GM19023 (cell line): Measurements from ENCODE around the gene SELENOH.
A peak's percentile ranks its signal among the peaks of the same experiment; 100 is the strongest.

Source experiments
- ATAC-seq: cut with Tn5 transposase; IDR thresholded peaks from one replicate; pipeline ENCODE4 v1.9.1; 2021; ENCODE audit warnings: mild to moderate bottlenecking, moderate library complexity; ENCODE audit not compliant: unreplicated experiment

The SELENOH gene

GRCh38 chr11:57745206-57745605 lies 3.9 kb downstream of the SELENOH start:
- ATAC-seq, result no peak

DNA sequence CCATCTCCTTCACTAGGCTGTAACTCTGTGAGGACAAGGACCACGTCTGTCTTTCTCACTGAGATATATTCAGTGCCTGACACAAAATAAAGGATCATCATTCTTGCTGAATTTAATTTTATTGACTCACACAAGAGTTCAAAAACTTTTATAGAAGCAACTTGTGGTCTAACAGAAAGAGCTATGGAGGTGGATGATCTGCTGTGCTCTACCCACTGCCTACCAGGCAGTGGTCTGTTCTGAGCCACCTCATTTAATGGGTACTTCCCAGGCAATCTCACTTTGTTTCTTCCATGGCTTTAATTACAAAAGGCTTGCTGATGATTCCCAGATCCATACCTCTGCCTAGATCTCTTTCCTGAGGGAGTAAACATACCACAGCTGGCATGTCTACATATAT lies 5.6 kb downstream of the SELENOH start:
- no peak for ATAC-seq

DNA sequence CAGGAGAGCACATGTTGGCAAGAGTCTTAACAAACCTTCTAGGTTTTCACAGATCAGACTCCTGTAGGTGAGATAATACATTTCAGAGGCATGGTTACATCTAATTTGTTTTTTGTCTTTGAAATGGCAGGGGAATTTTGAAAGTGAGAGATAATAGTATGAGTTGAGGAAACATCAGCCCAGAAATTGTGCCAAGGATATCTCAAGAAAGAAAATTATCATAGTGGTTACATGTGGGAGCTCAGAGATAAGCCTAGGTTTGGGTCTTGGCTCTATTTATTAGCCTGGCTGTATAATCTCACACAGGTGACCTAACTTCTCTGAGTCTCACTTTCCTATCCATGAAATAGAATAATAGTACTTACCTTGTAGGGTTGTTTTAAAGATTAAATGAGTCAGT lies 9.9 kb downstream of the SELENOH start:
- no peak for ATAC-seq

DNA sequence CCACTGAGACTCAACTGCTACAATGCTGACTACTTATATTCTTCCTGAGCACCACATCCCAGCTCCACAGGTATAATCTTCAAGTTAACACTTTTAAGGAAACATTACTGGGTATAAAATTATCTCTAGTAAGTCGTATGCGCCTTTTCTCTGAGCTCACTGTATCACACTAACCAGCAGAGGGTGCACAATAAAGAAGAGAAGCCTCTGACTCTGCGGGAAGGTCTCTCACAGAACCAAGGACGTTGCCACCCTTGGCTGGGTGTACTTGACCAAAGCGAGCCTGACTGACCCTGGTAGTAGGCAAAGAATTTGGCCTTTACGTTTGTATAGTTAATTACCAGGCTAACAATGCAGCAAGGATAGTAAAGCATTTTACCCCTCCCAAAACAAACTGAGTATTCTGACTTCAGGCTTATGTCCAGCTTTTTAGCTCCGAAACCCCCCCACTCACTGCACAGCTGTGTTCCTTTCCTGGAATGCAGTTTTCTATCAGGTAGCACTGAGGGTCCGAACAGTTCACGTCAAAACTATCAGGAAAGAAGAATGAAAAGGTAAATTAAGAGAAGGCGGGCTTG lies 10.5 kb downstream of the SELENOH start, which contains the start of gene BTBD18:
BTBD18 (minus strand) TSS at position 144 of the 578 bp plus-strand sequence. CDS start 631 bp downstream, outside the sequence.
- ATAC-seq, result no peak

DNA sequence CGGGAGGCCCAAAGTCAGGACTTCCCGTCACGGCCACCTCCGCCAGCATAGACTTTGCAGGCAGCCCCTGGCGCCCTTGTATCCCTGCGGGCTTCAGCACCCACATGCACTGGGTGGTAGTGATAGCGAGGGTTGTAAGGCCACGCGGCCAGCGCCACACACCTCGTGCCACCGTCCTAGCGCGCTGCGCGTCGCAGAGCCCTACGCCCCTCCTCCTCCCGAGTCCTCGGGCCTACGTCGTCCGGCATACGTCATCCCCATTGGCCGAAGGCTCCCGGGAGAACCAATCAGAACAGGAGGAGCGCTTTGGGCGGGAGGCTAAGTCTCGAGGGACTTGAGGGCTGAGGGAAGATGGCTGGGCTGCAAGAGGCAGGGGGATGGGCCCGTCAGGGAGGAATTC lies 11.7 kb downstream of the SELENOH start:
- ATAC-seq, result no peak

DNA sequence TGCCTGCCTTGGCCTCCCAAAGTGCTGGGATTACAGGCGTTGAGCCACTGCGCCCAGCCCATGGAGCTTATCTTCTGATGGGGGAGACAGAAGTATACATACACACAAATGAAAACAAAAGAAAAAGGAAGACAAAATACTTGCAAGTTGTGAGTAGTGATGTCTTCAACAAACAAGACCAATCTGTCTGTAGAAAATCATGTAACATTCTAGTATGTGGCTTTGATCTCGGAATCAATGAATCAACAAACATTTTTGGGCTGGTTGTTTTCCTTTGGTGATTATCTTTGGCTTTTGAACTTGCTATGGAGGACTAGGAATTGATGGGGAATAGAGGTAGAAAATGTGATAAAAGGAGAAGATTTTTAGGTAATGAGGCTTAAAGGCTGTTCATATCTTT lies 16.9 kb downstream of the SELENOH start:
- ATAC-seq, result no peak

DNA sequence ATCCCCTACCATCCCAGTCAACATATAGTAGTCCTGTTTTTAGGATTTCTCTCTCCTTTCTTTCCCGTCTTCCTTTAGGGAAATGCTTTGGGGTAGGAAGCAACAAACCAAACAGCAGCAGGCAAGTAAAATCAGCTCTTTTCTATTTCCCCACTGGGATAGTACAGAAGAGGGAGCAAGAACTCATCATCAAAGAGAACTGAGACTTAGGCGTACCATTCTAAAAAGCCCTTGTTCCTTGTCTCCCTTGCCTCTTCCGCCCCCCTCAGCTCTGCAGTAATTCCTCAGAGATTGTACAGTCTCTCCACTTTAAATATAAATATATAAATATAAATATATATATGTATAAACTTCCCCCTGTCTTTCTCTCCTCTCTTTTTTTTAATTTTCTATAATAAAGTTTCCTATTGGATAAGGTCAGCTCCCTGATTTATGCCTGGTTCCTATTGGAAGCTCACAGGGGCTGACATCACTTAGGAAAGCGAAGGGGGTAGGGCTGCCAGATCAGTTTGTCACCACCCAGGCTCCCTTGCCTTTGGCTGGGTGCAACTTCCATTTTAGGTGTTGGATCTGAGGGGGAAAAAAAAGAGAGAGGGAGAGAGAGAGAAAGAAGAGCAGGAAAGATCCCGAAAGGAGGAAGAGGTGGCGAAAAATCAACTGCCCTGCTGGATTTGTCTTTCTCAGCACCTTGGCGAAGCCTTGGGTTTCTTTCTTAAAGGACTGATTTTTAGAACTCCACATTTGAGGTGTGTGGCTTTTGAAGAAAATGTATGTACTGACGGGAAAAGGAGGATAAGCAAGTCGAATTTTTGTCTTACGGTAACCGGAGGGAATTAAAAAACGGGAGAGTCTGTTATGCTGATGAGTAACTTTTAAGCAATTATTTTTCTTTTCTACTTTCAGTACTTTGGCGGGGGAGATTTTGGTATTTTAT lies 20.3 kb downstream of the SELENOH start, which contains the start of gene CTNND1:
CTNND1 (plus strand) TSS at position 502 of the 934 bp plus-strand sequence. CDS start 29,677 bp downstream, outside the sequence.
- peak; percentile 92 for ATAC-seq

DNA sequence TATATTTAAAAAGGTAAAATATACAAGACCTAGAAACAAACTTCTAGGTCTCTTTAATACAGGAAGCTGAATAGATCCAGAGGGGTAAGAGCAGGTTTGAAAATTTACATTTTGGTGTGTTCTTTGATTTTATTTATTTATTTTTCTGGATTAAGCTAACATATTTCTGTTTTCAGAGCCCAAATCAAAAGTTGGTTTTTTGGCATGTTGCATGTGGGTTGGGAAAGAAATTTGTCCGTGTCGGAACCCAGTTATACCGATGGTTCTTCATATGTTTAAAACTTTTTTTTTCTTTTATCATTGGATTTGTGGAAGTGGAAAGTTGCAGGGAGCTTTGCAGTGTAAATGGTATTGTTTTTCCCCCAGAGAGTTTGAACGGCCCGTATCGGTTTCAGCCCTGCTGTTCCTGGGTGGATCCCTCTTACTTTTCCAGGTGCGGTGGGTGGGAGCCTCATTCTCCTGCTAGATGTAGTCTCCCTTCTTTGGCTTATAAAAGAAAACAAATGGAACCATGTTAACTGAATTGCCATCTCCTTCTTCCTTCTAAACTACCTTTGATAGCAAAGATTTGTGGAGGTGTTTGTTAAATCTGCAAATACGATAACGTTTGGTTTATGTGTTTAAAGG lies 21.1 kb downstream of the SELENOH start:
- ATAC-seq, result no peak

- no peak for ATAC-seq
Observed at GRCh38 chr11:57763568-57763967, 22.3 kb downstream of the SELENOH start.

DNA sequence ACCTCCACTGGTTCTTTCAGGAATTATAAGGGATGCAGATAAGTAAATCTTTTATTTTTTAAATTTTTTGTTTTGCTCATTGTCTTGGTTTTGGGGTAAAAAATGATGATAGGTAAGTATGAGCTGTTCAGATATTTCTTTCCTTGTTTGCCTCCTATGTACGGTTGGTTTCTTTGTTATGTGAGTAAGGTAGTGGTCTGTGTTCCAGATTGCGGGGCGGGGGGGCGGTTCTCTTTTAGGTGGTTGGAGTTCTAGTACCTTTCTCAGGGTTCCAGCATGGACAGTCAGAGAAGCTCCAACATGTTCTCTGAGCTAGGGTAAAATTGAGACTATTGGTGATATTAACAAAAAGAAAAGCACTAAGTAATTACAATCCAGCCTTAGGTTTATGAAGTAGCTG lies 22.7 kb downstream of the SELENOH start:
- no peak for ATAC-seq

GRCh38 chr11:57764566-57764965 lies 23.3 kb downstream of the SELENOH start:
- ATAC-seq, result no peak

DNA sequence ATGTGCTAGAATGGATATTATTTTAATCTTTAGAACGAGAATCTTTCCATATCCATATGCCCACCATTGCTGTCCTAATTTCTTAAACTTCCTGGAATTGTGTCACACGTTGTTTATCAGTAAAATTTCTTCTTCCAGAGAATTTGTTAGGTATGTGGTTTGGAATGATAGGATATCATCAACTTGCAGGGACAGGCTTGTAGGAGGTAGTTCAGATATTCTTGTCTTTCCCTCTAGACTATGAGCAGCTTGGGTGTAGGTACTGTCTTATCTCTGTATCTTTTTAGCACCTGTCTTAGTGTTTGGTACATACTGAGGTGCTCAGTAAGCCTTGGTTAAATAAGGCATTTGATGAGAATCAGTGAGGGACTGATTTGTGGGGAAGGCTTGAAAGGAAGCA lies 23.7 kb downstream of the SELENOH start:
- ATAC-seq, result no peak

DNA sequence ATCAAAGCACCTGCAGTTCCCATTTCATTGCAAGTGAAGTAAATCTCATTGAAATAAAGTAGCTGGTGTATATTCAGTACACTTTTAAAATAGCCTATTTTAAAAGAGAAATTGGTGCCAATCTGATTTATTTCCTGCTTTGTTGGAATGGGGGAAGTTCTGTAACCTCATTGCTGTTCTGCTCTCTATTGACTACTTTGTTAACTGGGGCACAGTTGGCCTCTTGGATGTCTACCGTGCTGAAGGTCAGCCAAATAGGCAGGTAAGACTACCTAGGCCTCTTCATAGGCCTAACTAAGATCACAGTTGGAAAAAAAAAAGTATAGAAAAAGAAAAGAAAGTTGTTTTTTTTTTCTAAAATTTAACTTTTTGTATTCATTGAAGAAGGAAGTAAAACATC lies 29.5 kb downstream of the SELENOH start:
- ATAC-seq, result no peak

- no peak for ATAC-seq
Observed at GRCh38 chr11:57771365-57771764, 30.1 kb downstream of the SELENOH start.

DNA sequence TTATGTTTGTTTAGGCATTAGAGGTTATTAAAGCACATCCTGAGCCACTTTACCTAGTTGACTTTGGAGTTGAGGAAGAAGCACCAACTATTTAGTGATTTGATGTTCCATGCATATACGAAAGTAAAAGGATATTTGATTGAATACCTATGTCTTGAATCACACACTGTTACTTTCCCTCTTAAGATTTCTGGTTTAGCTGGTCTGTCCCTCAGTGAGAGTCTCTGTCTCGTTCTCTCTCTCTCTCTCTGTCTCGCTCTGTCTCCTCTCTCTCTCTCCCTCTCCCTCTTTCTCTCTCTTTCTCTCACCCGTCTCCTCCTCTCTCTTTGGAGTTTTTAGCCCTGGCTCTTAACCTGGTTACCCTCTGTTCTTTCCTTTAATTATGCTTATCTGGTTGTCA lies 31.3 kb downstream of the SELENOH start:
- no peak for ATAC-seq

DNA sequence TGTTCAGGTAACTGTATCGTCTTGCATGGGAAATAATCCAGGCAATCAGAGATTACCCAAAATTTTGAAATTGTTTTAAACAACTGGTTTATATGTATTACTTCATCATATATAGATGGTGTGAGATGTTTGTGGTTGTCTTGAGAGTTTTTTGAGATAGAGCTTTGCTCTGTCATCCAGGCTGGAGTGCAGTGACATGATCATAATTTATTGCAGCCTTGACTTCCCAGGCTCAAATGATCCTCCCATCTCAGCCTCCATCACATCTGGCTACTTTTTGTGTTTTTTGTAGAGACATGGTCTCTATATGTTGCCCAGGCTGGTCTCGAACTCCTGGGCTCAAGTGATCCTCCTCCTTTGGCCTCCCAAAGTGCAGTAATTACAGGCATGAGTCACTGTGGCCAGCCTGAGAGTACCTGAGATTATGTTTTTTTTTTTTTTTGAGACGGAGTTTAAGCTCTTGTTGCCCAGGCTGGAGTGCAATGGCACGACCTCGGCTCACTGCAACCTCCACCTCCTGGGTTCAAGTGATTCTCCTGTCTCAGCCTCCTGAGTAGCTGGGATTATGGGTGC lies 31.8 kb downstream of the SELENOH start:
- no peak for ATAC-seq

DNA sequence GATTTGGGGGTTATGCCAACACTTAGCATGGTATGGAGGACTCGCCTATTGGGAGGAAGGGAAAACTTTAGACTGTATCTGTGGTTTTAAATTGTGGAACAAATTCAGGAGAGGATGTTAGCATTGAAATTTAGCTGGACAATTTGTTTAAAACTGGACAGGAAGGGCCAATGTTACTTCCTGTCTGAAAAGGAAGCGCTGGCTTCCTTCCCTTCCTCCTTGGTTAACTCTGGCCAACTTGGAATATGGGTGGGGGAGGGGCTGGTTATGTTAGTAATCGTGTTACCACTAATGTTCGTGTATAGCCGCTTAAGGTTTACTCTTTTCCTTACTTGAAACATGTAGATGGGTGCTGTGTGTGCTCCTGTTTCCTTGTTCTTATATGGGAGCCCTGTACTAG lies 34.2 kb downstream of the SELENOH start:
- ATAC-seq, result no peak

DNA sequence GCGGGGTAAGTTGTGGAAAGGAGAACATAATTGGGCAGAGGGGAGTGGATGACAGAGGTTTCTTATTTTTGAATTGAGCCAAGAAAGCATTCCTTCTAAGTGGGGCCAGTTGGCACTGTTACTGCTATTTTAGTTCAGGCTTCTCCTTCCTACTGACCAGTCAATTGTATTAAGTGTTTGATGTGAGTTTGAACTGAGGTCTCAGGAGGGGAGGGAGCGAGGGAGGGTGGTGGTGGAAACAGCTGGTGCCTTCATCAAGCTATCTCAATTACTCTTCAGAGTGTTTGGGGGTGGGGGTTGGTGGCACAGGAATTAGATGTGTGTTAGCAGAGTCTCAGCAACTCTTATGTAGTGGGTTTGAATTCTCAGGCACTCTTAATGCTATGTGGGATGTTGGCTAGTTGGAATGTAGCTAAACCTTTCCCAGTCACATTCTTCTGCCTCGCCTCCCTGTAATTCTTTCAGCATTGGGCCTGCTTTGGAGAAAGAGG lies 34.8 kb downstream of the SELENOH start:
- ATAC-seq, result no peak

GRCh38 chr11:57776577-57777210 lies 35.4 kb downstream of the SELENOH start:
- ATAC-seq, result no peak

- no peak for ATAC-seq
Observed at GRCh38 chr11:57777969-57778317, 36.7 kb downstream of the SELENOH start.
